Body of pancreas (tissue), 4 donors: ENCODE results near the gene BAG1. TPM values are rescaled to one million over a fixed set of nuclear protein-coding genes. Genes with fewer than 3 reads are reported as not detected.

Experiments used
- ATAC-seq: fragments of 150-250 bp; one replicate; pipeline ENCODE4 v1.9.1; 2016
- DNase-seq, 4 donors: peaks; one replicate each; pipeline ENCODE4 v3.0.0-alpha.2; 2019
- H3K27ac ChIP-seq, 4 donors: fragments of 200-600 bp; sonication (generic); 1 replicate in 3 of 4; 2 replicates in 1 of 4; pipeline versions ENCODE4 v1.5.1 to v1.6.1; 2016 to 2019; ENCODE audit warnings: mild to moderate bottlenecking in 1 of 4, mixed read lengths in 1 of 4, moderate library complexity in 1 of 4
- H3K27me3 ChIP-seq, 2 donors: fragments of 200-600 bp; sonication (generic); one replicate each; pipeline ENCODE4 v1.6.0; 2016; ENCODE audit warnings: mild to moderate bottlenecking in 1 of 2
- H3K36me3 ChIP-seq, 2 donors: fragments of 200-600 bp; sonication (generic); replicated peaks in 1 of 2; 2 replicates each; pipeline ENCODE4 v1.5.1; 2016; ENCODE audit warnings: low read depth in 2 of 2; ENCODE audit not compliant: insufficient read depth in 1 of 2
- H3K4me1 ChIP-seq: fragments of 200-600 bp; sonication (generic); one replicate; pipeline ENCODE4 v1.6.0; 2016
- H3K4me3 ChIP-seq, 2 donors: fragments of 200-600 bp; sonication (generic); 1 replicate in 1 of 2; 2 replicates in 1 of 2; pipeline ENCODE4 v1.5.1; 2016 to 2019
- H3K9me3 ChIP-seq, 3 donors: fragments of 200-600 bp; sonication (generic); 1 replicate in 2 of 3; 2 replicates in 1 of 3; pipeline ENCODE4 v1.5.1; 2016
- POLR2A ChIP-seq, 3 donors: fragments of 450-650 bp; IDR thresholded peaks; one replicate each; pipeline ENCODE4 v1.6.1; 2016; ENCODE audit warnings: antibody characterized with exemption in 3 of 3, mild to moderate bottlenecking in 2 of 3
- WGBS, 2 donors: methylation state at CpG; one replicate each; pipeline ENCODE4 v1.1.5; 2017; 5-methylcytosine and 5-hydroxymethylcytosine counted together
- intact Hi-C: fragments of 100-400 bp; cut with DNase I; formaldehyde crosslinking; loops from one replicate; pipeline ENCODE4 v1.15.1; 2023
- total RNA-seq, 2 donors: library from RNA; depleted of rRNA; stranded (reverse); fragments of >200 nt; gene quantifications; one replicate each; pipeline ENCODE4 v1.1.0, GENCODE V29; 2016
- TF ChIP-seq, protein P1 (sequence below), 7 experiments: fragments of 450-650 bp in 4 of 7; fragments of 200-600 bp in 3 of 7; sonication (generic) in 3 of 7; IDR thresholded peaks; one replicate each; pipeline ENCODE4 v1.5.1; 2016 to 2019; ENCODE audit warnings: antibody characterized with exemption in 7 of 7

BAG1 gene
- total RNA-seq, 2 donors from 2014 or later, result 46.5 to 80.2 TPM

DNA sequence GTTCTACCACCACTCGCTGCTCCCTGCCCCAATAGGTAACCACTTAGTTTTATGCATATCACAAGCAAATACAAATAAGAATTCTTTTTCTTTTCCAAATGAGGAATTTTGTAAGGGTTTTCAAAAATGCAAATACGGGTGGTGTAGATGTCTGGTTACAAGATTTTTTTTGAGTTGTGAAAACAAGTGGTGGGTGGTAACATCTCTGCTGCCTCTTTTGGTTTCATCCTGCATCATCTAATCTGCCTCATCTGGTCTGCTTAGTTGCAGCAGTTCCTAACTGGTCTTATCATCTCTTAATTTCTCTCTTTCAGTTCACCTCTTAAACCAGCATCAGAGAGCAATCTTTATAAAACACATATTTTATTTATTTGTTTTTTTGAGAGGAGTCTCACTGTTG lies 31.1 kb upstream of the BAG1 start:
- TF ChIP-seq, protein P1, sequence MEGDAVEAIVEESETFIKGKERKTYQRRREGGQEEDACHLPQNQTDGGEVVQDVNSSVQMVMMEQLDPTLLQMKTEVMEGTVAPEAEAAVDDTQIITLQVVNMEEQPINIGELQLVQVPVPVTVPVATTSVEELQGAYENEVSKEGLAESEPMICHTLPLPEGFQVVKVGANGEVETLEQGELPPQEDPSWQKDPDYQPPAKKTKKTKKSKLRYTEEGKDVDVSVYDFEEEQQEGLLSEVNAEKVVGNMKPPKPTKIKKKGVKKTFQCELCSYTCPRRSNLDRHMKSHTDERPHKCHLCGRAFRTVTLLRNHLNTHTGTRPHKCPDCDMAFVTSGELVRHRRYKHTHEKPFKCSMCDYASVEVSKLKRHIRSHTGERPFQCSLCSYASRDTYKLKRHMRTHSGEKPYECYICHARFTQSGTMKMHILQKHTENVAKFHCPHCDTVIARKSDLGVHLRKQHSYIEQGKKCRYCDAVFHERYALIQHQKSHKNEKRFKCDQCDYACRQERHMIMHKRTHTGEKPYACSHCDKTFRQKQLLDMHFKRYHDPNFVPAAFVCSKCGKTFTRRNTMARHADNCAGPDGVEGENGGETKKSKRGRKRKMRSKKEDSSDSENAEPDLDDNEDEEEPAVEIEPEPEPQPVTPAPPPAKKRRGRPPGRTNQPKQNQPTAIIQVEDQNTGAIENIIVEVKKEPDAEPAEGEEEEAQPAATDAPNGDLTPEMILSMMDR (IDR thresholded peaks at IDR 0.05), result no peak
- TF ChIP-seq POLR2A (IDR thresholded peaks at IDR 0.05), result no peak

DNA sequence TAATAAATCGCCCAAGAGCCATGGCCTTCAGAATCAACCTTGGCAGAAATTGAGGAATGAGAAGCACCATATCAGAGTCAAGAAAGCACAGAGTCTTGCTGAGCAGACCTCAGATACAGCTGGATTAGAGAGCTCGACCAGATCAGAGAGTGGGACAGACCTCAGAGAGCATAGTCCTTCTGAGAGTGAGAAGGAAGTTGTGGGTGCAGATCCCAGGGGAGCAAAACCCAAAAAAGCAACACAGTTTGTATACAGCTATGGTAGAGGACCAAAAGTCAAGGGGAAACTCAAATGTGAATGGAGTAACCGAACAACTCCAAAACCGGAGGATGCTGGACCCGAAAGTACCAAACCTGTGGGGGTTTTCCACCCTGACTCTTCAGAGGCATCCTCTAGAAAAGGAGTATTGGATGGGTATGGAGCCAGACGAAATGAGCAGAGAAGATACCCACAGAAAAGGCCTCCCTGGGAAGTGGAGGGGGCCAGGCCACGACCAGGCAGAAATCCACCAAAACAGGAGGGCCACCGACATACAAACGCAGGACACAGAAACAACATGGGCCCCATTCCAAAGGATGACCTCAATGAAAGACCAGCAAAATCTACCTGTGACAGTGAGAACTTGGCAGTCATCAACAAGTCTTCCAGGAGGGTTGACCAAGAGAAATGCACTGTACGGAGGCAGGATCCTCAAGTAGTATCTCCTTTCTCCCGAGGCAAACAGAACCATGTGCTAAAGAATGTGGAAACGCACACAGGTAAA lies 30.3 kb upstream of the BAG1 start:
- TF ChIP-seq, protein P1 (IDR thresholded peaks at IDR 0.05), result no peak
- no peak for TF ChIP-seq POLR2A (IDR thresholded peaks at IDR 0.05)
- H3K4me1 ChIP-seq, result peaks cover 65% of the 10 kb centered on the region
- intact Hi-C loops, result no loop called here

More for the DNA sequence above, 31.1 kb upstream of the BAG1 start:
- DNase-seq (no peak), ATAC-seq (no peak)
- 92 to 94% methylated on average over 2 of the region's 2 CpGs for WGBS, 2 donors
- Histone ChIP-seq H3K27ac (no peak overlapping the region), H3K36me3 (peaks cover 0 to 8% of the 10 kb centered on the region in 2 donors), H3K4me3 (no peak overlapping the region), H3K4me1 (peaks cover 65% of the 10 kb centered on the region), H3K27me3 (no peaks in the 10 kb centered on the region), H3K9me3 (no peaks in the 10 kb centered on the region)
- intact Hi-C loops, result no loop called here

DNA sequence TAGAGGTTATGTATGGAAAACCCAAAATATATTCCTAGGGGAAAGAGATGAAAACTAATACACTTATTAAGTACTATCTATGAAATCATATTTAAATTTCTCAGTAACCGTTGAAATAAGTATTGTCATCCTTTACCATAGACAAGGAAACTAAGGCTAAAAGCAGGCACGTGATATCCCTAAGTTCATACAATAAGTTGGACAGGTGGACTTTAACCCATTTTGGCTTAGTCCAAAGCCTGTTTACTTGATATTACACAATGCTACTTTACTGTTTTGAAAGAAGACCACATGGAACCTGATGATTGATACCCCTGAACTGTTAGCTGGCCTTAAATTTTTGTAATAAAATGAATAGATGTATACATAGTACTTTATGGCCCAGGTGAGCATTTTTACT lies 29.3 kb upstream of the BAG1 start:
- ATAC-seq (no peak), DNase-seq (no peak)
- Histone ChIP-seq H3K4me1 (peaks cover 69% of the 10 kb centered on the region), H3K27ac (no peak overlapping the region), H3K27me3 (no peaks in the 10 kb centered on the region), H3K9me3 (no peaks in the 10 kb centered on the region), H3K36me3 (peaks cover 0 to 3% of the 10 kb centered on the region in 2 donors), H3K4me3 (no peak overlapping the region)
- WGBS, 2 donors, result 80 to 81% methylated on average over 2 of the region's 2 CpGs
- TF ChIP-seq, protein P1 (IDR thresholded peaks at IDR 0.05), result no peak
- TF ChIP-seq POLR2A (IDR thresholded peaks at IDR 0.05), result no peak
- intact Hi-C loops, result no loop called here

More for the DNA sequence above, 30.3 kb upstream of the BAG1 start:
- WGBS, 2 donors, result 87 to 91% methylated on average over 12 of the region's 12 CpGs
- no peak overlapping the region for H3K27ac ChIP-seq
- no peaks in the 10 kb centered on the region for H3K9me3 ChIP-seq
- H3K4me3 ChIP-seq, result no peak overlapping the region
- ATAC-seq (no peak), DNase-seq (no peak)
- peaks cover 0 to 3% of the 10 kb centered on the region in 2 donors for H3K36me3 ChIP-seq
- H3K27me3 ChIP-seq, result no peaks in the 10 kb centered on the region

DNA sequence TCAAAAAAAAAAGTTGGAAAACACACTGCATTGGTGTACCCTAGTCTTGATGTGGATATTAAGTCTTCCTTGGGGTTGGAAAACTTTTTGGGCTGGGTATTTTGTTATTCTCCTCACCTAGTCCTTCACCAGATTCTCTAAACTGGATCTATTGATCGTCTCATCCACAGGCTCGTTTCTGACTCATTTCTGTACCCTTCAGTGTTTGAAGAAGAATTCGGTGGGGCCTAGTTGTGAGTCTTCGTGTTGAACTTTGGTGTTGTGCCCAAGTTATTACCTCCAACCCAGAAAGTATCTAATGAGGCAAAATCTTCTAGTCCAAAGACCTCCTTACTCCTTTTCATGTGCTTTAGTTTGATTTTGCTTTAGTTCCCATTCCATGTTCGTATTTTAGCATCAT lies 27.4 kb upstream of the BAG1 start:
- TF ChIP-seq POLR2A (IDR thresholded peaks at IDR 0.05), result no peak
- TF ChIP-seq, protein P1 (IDR thresholded peaks at IDR 0.05), result no peak
- DNase-seq (no peak), ATAC-seq (no peak)
- Histone ChIP-seq H3K4me1 (peaks cover 50% of the 10 kb centered on the region), H3K9me3 (no peaks in the 10 kb centered on the region), H3K27ac (no peak overlapping the region), H3K27me3 (no peaks in the 10 kb centered on the region), H3K36me3 (peaks cover 0 to 3% of the 10 kb centered on the region in 2 donors), H3K4me3 (no peak overlapping the region)
- 75 to 82% methylated on average over 5 of the region's 5 CpGs for WGBS, 2 donors
- intact Hi-C loops, result no loop called here

DNA sequence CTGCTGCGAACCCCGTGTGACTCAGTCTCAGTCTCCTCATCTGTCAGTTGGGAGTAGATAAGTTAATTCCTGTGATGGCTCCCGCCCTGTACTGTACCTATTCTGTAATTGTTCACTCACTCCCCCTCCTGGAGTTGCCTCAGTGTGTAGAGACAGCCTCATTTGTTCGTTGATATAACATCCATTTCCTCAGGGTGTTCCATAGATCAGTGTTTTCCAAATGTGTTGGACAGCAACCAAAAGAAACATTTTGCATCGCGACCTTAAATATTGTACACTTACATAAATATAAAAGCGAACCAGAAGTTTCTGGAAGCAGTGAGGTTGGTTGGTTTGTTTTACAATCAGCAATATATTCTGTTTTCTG lies 26.5 kb upstream of the BAG1 start:
- TF ChIP-seq, protein P1 (IDR thresholded peaks at IDR 0.05), result no peak
- no peak for TF ChIP-seq POLR2A (IDR thresholded peaks at IDR 0.05)

More for the DNA sequence above, 26.5 kb upstream of the BAG1 start:
- 16 to 18% methylated on average over 7 of the region's 7 CpGs for WGBS, 2 donors
- intact Hi-C loops, result no loop called here
- peaks cover 0 to 3% of the 10 kb centered on the region in 2 donors for H3K36me3 ChIP-seq
- DNase-seq (no peak), ATAC-seq (no peak)
- no peaks in the 10 kb centered on the region for H3K9me3 ChIP-seq
- H3K4me3 ChIP-seq, result peak overlapping the region; percentile 28 to 51
- H3K27me3 ChIP-seq, result no peaks in the 10 kb centered on the region
- peaks cover 41% of the 10 kb centered on the region for H3K4me1 ChIP-seq
- peak overlapping the region; percentile 81 to 99 (median 98) for H3K27ac ChIP-seq
